A673 (cell line): Measurements from ENCODE around the gene RRP1B. TPM values are rescaled to one million over a fixed set of nuclear protein-coding genes. Genes with fewer than 3 reads are reported as not detected.
"Not testable (repeated sequence)": the region's sequence is repeated elsewhere in the genome, so short reads cannot be mapped to it uniquely, and the experiment has no call there.

Source experiments
- BruUV-seq: library from RNA; stranded (reverse); fragments of 400-500 nt; replicated peaks from 2 replicates; lab custom pipeline; 2021; lab: Mats Ljungman, UMichigan
- CTCF ChIA-PET: fragments of 300-600 bp; sonication (Branson Sonifier 250); formaldehyde crosslinking; loops from one replicate; lab custom pipeline; 2022; ENCODE audit warnings: antibody characterized with exemption; lab: Charles Lee
- POLR2A ChIA-PET: fragments of 300-600 bp; sonication (Branson Sonifier 250); formaldehyde crosslinking; loops from one replicate; lab custom pipeline; 2022; ENCODE audit warnings: antibody characterized with exemption; ENCODE audit not compliant: low non-redundant PET; lab: Charles Lee
- DNase-seq: peaks from one replicate; pipeline ENCODE4 v3.0.0-alpha.2; 2015; ENCODE audit warnings: low spot score
- H3K27ac ChIP-seq: fragments of 200-600 bp; sonication (generic); 2 replicates; pipeline ENCODE4 v1.5.1; 2016; ENCODE audit warnings: mixed run types, low read depth, mild to moderate bottlenecking, mixed read lengths, antibody characterized with exemption, low read length; ENCODE audit not compliant: poor library complexity, severe bottlenecking
- H3K27me3 ChIP-seq: fragments of 200-600 bp; sonication (generic); replicated peaks from 2 replicates; pipeline ENCODE4 v1.6.1; 2017; ENCODE audit warnings: mixed run types, low read depth, mild to moderate bottlenecking, mixed read lengths, antibody characterized with exemption, low read length; ENCODE audit not compliant: insufficient read depth, poor library complexity
- H3K36me3 ChIP-seq: fragments of 200-600 bp; sonication (generic); 2 replicates; pipeline ENCODE4 v1.6.1; 2016; ENCODE audit warnings: mixed run types, mild to moderate bottlenecking, mixed read lengths, antibody characterized with exemption, low read length; ENCODE audit not compliant: insufficient read depth, poor library complexity, severe bottlenecking
- H3K4me1 ChIP-seq: fragments of 200-600 bp; sonication (generic); 2 replicates; pipeline ENCODE4 v1.6.1; 2017; ENCODE audit warnings: mixed run types, mild to moderate bottlenecking, mixed read lengths, antibody characterized with exemption, low read length; ENCODE audit not compliant: insufficient read depth, poor library complexity, severe bottlenecking
- H3K4me3 ChIP-seq: fragments of 200-600 bp; sonication (generic); 2 replicates; pipeline ENCODE4 v1.5.1; 2016; ENCODE audit warnings: low read depth, mixed run types, mild to moderate bottlenecking, mixed read lengths, low read length; ENCODE audit not compliant: poor library complexity, severe bottlenecking
- H3K9me3 ChIP-seq: fragments of 200-600 bp; sonication (generic); 2 replicates; pipeline ENCODE4 v1.6.1; 2016; ENCODE audit warnings: mixed run types, low read depth, mild to moderate bottlenecking, mixed read lengths, antibody characterized with exemption, low read length; ENCODE audit not compliant: poor library complexity, severe bottlenecking
- CTCF ChIP-seq: fragments of 300-800, 200-600 bp; sonication (generic); conservative IDR thresholded peaks from 2 replicates; pipeline ENCODE4 v1.5.1; 2017; ENCODE audit warnings: low read depth, mild to moderate bottlenecking, antibody characterized with exemption, low read length, moderate library complexity, mixed read lengths
- EZH2 ChIP-seq: fragments of 200-600 bp; sonication (generic); IDR thresholded peaks from 2 replicates; pipeline ENCODE4 v1.6.1; 2017; ENCODE audit warnings: borderline replicate concordance, low read depth, mild to moderate bottlenecking, mixed read lengths, antibody characterized with exemption, low read length; ENCODE audit not compliant: poor library complexity, severe bottlenecking
- intact Hi-C: fragments of 100-400 bp; cut with micrococcal nuclease; formaldehyde crosslinking; loops from one replicate; pipeline ENCODE4 v1.10.0; 2022; ENCODE audit not compliant: unreplicated experiment
- total RNA-seq: library from RNA; stranded (reverse); gene quantifications from 2 replicates; pipeline ENCODE4 v1.2.3, GENCODE V29; 2021

RRP1B gene
- total RNA-seq, 1 experiment from 2014 or later, result 73.5 TPM

- TF ChIP-seq EZH2, result no peak
- TF ChIP-seq CTCF, result no peak
- Histone ChIP-seq H3K4me1 (no peaks in the 10 kb centered on the region), H3K9me3 (no peaks in the 10 kb centered on the region), H3K36me3 (peaks cover 45% of the 10 kb centered on the region), H3K4me3 (no peak overlapping the region), H3K27ac (no peak overlapping the region), H3K27me3 (no peaks in the 10 kb centered on the region)
- intact Hi-C loops, result no loop called here
- no peak for DNase-seq
- POLR2A ChIA-PET, result no interaction called here
- BruUV-seq, result no TSS peak
- CTCF ChIA-PET, result no interaction called here
These were observed 17.0 kb downstream of the RRP1B start for GRCh38 chr21:43676391-43676790.

GRCh38 chr21:43679951-43680350 lies 20.6 kb downstream of the RRP1B start:
- Histone ChIP-seq H3K27me3 (no peaks in the 10 kb centered on the region), H3K9me3 (no peaks in the 10 kb centered on the region), H3K27ac (no peak overlapping the region), H3K4me3 (no peak overlapping the region), H3K4me1 (no peaks in the 10 kb centered on the region), H3K36me3 (peaks cover 44% of the 10 kb centered on the region)
- intact Hi-C loops, result no loop called here
- ChIA-PET CTCF (no interaction called here), POLR2A (no interaction called here)
- BruUV-seq, result no TSS peak
- TF ChIP-seq EZH2 (no peak), CTCF (no peak)
- no peak for DNase-seq

GRCh38 chr21:43680421-43680820 lies 21.1 kb downstream of the RRP1B start:
- BruUV-seq, H3K27ac ChIP-seq, CTCF ChIA-PET, intact Hi-C loops, H3K4me3 ChIP-seq, H3K4me1 ChIP-seq, H3K27me3 ChIP-seq, POLR2A ChIA-PET, DNase-seq, H3K9me3 ChIP-seq: not testable (repeated sequence)
- H3K36me3 ChIP-seq, result peaks cover 44% of the 10 kb centered on the region

GRCh38 chr21:43681650-43682049 lies 22.3 kb downstream of the RRP1B start:
- no peak overlapping the region for H3K27ac ChIP-seq
- H3K36me3 ChIP-seq, result peaks cover 53% of the 10 kb centered on the region
- no peaks in the 10 kb centered on the region for H3K27me3 ChIP-seq
- BruUV-seq, result no TSS peak
- no peaks in the 10 kb centered on the region for H3K9me3 ChIP-seq
- CTCF ChIA-PET, result no interaction called here
- H3K4me3 ChIP-seq, result no peak overlapping the region
- no peak for DNase-seq
- intact Hi-C loops, result no loop called here
- no peak for TF ChIP-seq EZH2
- no peak for TF ChIP-seq CTCF
- POLR2A ChIA-PET, result no interaction called here
- no peaks in the 10 kb centered on the region for H3K4me1 ChIP-seq
